A549 (cell line): Measurements from ENCODE around the gene ZNF831. TPM values are rescaled to one million over a fixed set of nuclear protein-coding genes. Genes with fewer than 3 reads are reported as not detected.

ENCODE experiments used
- ATAC-seq, 2 experiments: fragments of 200-7000 bp in 1 of 2; fragments of >200 bp in 1 of 2; cut with Nextera tagmentation in 1 of 2; cut with Tn5 transposase in 1 of 2; 3 replicates each; pipeline versions ENCODE4 v1.8.0 to v1.9.1; 2018 to 2020; ENCODE audit warnings: mild to moderate bottlenecking in 1 of 2, moderate library complexity in 1 of 2
- CTCF ChIA-PET: fragments of 300-600 bp; sonication (Branson Sonifier 250); formaldehyde crosslinking; extraction: SDS; loops from one replicate; lab custom pipeline; 2021; ENCODE audit warnings: antibody characterized with exemption, inconsistent platforms; lab: Yijun Ruan, JAX
- POLR2A ChIA-PET: fragments of 350-600 bp; formaldehyde crosslinking; extraction: SDS; loops from one replicate; lab custom pipeline; 2021; ENCODE audit warnings: antibody characterized with exemption, inconsistent platforms; lab: Yijun Ruan, JAX
- DNase-seq, 2 experiments: peaks; one replicate each; pipeline versions ENCODE4 v3.0.0 to v3.0.0-alpha.2; 2011 to 2016; ENCODE audit warnings: low read depth in 1 of 2, low spot score in 1 of 2
- FAIRE-seq: peaks from 2 replicates; lab custom pipeline; 2011; peaks lifted over from hg19 to GRCh38; lab: Jason Lieb, UNC
- H3K27ac ChIP-seq, 2 experiments: fragments of >200 bp; sonication (Bioruptor Twin); formaldehyde crosslinking; 3 replicates each; pipeline ENCODE4 v1.5.1; 2016 to 2017
- H3K4me1 ChIP-seq: fragments of >200 bp; sonication (Bioruptor Twin); formaldehyde crosslinking; 3 replicates; pipeline ENCODE4 v1.6.1; 2016
- H3K4me2 ChIP-seq: fragments of >200 bp; sonication (Bioruptor Twin); formaldehyde crosslinking; 3 replicates; pipeline ENCODE4 v1.6.1; 2016
- H3K4me3 ChIP-seq: fragments of >200 bp; sonication (Bioruptor Twin); formaldehyde crosslinking; 3 replicates; pipeline ENCODE4 v1.5.1; 2016
- H3K9me3 ChIP-seq: fragments of >200 bp; sonication (Bioruptor Twin); formaldehyde crosslinking; 3 replicates; pipeline ENCODE4 v1.6.1; 2016
- BHLHE40 ChIP-seq: IDR thresholded peaks from 2 replicates; pipeline ENCODE4 v1.6.1; 2012; ENCODE audit warnings: low read depth, low read length, inconsistent platforms
- CBX2 ChIP-seq: fragments of 200-600 bp; sonication (generic); IDR thresholded peaks from 2 replicates; pipeline ENCODE4 v1.6.1; 2016; ENCODE audit warnings: low read depth, mild to moderate bottlenecking, borderline replicate concordance
- CHD2 ChIP-seq: fragments of 150-350 bp; IDR thresholded peaks from 2 replicates; pipeline ENCODE4 v1.6.1; 2014; ENCODE audit warnings: low read length; ENCODE audit not compliant: partially characterized antibody
- CHD4 ChIP-seq: fragments of 200-600 bp; sonication (generic); IDR thresholded peaks from 2 replicates; pipeline ENCODE4 v1.6.1; 2016; ENCODE audit warnings: antibody characterized with exemption, mild to moderate bottlenecking, borderline replicate concordance
- EP300 ChIP-seq, 2 experiments: fragments of >200 bp; sonication (Bioruptor Twin); formaldehyde crosslinking; IDR thresholded peaks; 2 replicates in 1 of 2; 3 replicates in 1 of 2; pipeline ENCODE4 v1.6.1; 2016 to 2017
- FOXS1 ChIP-seq: fragments of 250-450 bp; sonication (Bioruptor Pico); IDR thresholded peaks from 2 replicates; pipeline ENCODE4 v1.5.0; 2020; ENCODE audit warnings: mild to moderate bottlenecking, moderate library complexity
- GATA3 ChIP-seq: IDR thresholded peaks from 2 replicates; pipeline ENCODE4 v1.6.1; 2012; ENCODE audit warnings: borderline replicate concordance
- JUN ChIP-seq, 2 experiments: fragments of >200 bp; sonication (Bioruptor Twin); formaldehyde crosslinking; IDR thresholded peaks; 2 replicates in 1 of 2; 3 replicates in 1 of 2; pipeline ENCODE4 v1.6.1; 2016 to 2017
- NPAS2 ChIP-seq: fragments of 250-450 bp; sonication (Bioruptor Pico); IDR thresholded peaks from 2 replicates; pipeline ENCODE4 v1.8.0; 2022; ENCODE audit warnings: mild to moderate bottlenecking, moderate library complexity, borderline replicate concordance
- NR3C1 ChIP-seq: fragments of >200 bp; sonication (Bioruptor Twin); formaldehyde crosslinking; IDR thresholded peaks from 3 replicates; pipeline ENCODE4 v1.6.1; 2017
- POLR2A ChIP-seq: IDR thresholded peaks from 2 replicates; pipeline ENCODE4 v1.6.1; 2012; ENCODE audit warnings: mild to moderate bottlenecking, low read length
- RAD21 ChIP-seq, 2 experiments: fragments of >200 bp in 1 of 2; sonication (Bioruptor Twin) in 1 of 2; formaldehyde crosslinking in 1 of 2; IDR thresholded peaks in 1 of 2; conservative IDR thresholded peaks in 1 of 2; 2 replicates in 1 of 2; 3 replicates in 1 of 2; pipeline ENCODE4 v1.6.1; 2012 to 2018; ENCODE audit warnings: inconsistent platforms in 1 of 2
- RARB ChIP-seq: fragments of 250-450 bp; sonication (Bioruptor Pico); IDR thresholded peaks from 2 replicates; pipeline ENCODE4 v1.8.0; 2021; ENCODE audit warnings: mild to moderate bottlenecking, moderate library complexity
- RCOR1 ChIP-seq: fragments of 150-350 bp; IDR thresholded peaks from 2 replicates; pipeline ENCODE4 v1.6.1; 2014; ENCODE audit warnings: antibody characterized with exemption, low read length, low read depth
- WGBS: methylation state at CpG from one replicate; pipeline ENCODE4 v1.1.6; 2017; ENCODE audit errors: missing lambda C conversion rate; 5-methylcytosine and 5-hydroxymethylcytosine counted together
- polyA plus RNA-seq, 4 experiments: library from polyadenylated mRNA; depleted of rRNA in 3 of 4; stranded (reverse); fragments of >200 nt; fragmentation: RNase III in 1 of 4; extraction: RNeasy Plus Mini Kit Qiagen cat#74134 plus additional on column Dnase treatment in 1 of 4; gene quantifications; 2 replicates in 3 of 4; 3 replicates in 1 of 4; pipeline ENCODE4 v1.2.3, GENCODE V29; 2011 to 2017
- TF ChIP-seq, protein P1 (sequence below): fragments of 450-650 bp; IDR thresholded peaks from 2 replicates; pipeline ENCODE4 v1.6.1; 2014; ENCODE audit warnings: antibody characterized with exemption
- TF ChIP-seq, protein P2 (sequence below): fragments of >200 bp; sonication (Bioruptor Twin); formaldehyde crosslinking; IDR thresholded peaks from 3 replicates; pipeline ENCODE4 v1.5.1; 2016
- TF ChIP-seq, protein P3 (sequence below): fragments of 150-350 bp; IDR thresholded peaks from 2 replicates; pipeline ENCODE4 v1.6.1; 2014; ENCODE audit warnings: low read depth, mild to moderate bottlenecking, low read length
- TF ChIP-seq, protein P4 (sequence below): fragments of 250-450 bp; sonication (Bioruptor Pico); IDR thresholded peaks from 2 replicates; pipeline ENCODE4 v1.5.0; 2021; ENCODE audit warnings: mild to moderate bottlenecking, moderate library complexity, borderline replicate concordance
- TF ChIP-seq, protein P5 (sequence below): IDR thresholded peaks from 2 replicates; pipeline ENCODE4 v1.6.1; 2012; ENCODE audit warnings: low read depth, borderline replicate concordance

The ZNF831 gene
- polyA plus RNA-seq, 2 of the 4 experiments (the other 2 are of a cell fraction) = not detected

DNA sequence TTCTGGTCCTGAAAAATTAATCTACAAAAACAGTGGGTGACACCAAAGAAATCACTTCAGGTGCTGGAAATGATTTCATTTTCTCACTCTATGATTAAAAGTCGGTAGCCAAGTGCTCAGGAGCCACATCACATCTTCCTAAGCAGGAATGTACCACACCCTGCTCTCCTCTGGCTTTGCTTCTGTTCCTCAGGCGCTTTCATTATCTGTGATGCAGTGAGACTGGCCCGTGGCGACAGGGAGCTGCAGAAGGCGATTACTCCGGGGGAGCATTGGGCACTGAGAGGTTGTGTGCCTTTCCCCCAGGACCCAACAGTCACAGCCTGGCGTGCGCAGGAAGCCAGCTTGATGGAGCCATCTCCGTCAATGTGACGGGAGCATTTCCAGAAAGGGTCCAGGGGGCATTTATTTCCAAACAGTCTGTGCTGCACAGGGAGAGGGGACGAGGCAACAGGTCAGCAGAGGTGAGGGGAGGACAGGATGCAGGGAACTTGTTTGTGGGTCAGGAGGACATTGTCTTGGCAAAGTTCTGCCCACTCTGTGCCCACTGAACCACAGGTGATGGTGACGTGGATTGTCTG lies 5.6 kb upstream of the ZNF831 start:
- Histone ChIP-seq H3K27ac (no peak overlapping the region), H3K4me3 (no peak overlapping the region), H3K4me1 (0 out of 3 replicates have a peak, but pooled peaks cover 4% of the 10 kb centered on the region)
- no peak for FAIRE-seq
- TF ChIP-seq EP300 (IDR thresholded peaks at IDR 0.05) (no peak), BHLHE40 (no peak), POLR2A (no peak), CHD2 (no peak)
- TF ChIP-seq, protein P1, sequence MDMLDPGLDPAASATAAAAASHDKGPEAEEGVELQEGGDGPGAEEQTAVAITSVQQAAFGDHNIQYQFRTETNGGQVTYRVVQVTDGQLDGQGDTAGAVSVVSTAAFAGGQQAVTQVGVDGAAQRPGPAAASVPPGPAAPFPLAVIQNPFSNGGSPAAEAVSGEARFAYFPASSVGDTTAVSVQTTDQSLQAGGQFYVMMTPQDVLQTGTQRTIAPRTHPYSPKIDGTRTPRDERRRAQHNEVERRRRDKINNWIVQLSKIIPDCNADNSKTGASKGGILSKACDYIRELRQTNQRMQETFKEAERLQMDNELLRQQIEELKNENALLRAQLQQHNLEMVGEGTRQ = no peak
- TF ChIP-seq, protein P2, sequence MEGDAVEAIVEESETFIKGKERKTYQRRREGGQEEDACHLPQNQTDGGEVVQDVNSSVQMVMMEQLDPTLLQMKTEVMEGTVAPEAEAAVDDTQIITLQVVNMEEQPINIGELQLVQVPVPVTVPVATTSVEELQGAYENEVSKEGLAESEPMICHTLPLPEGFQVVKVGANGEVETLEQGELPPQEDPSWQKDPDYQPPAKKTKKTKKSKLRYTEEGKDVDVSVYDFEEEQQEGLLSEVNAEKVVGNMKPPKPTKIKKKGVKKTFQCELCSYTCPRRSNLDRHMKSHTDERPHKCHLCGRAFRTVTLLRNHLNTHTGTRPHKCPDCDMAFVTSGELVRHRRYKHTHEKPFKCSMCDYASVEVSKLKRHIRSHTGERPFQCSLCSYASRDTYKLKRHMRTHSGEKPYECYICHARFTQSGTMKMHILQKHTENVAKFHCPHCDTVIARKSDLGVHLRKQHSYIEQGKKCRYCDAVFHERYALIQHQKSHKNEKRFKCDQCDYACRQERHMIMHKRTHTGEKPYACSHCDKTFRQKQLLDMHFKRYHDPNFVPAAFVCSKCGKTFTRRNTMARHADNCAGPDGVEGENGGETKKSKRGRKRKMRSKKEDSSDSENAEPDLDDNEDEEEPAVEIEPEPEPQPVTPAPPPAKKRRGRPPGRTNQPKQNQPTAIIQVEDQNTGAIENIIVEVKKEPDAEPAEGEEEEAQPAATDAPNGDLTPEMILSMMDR = no peak
- TF ChIP-seq, all 56 proteins: peak for 0
- no peaks in the 10 kb centered on the region; the same call in 2 of the 3 replicates for H3K9me3 ChIP-seq
- DNase-seq (no peak), ATAC-seq (no peak)
- no peak overlapping the region for H3K4me2 ChIP-seq
- WGBS = 27% methylated on average over 12 of the region's 12 CpGs
- ChIA-PET CTCF (no interaction called here), POLR2A (no interaction called here)

DNA sequence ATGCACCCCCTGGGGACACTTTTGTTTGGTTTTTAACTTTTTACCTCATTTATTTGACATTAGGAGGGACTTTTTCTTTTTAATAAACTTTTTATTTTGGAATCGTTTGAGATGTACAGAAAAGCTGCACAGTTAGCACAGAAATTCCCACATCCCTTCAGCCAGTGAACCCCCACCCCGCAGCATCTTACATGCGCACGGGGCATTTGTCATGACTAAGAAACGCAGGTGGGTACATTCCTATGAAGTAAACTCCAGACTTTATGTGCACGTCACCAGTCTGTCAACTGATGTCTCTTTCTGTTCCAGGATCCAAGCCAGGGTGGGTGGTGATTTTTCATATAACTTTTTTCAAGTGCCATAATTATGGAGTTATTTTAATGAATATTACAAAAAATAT lies 4.9 kb upstream of the ZNF831 start:
- no peaks in the 10 kb centered on the region; the same call in 2 of the 3 replicates for H3K9me3 ChIP-seq
- ATAC-seq (no peak), FAIRE-seq (no peak), DNase-seq (no peak)
- WGBS = 28% methylated on average over 6 of the region's 6 CpGs
- no peak overlapping the region for H3K27ac ChIP-seq
- no peak overlapping the region for H3K4me2 ChIP-seq
- no peak overlapping the region for H3K4me3 ChIP-seq
- ChIA-PET POLR2A (no interaction called here), CTCF (no interaction called here)
- 0 out of 3 replicates have a peak, but pooled peaks cover 4% of the 10 kb centered on the region for H3K4me1 ChIP-seq
- TF ChIP-seq JUN (IDR thresholded peaks at IDR 0.05) (no peak), NR3C1 (no peak), FOXS1 (no peak), RARB (CRISPR knock-in tag) (no peak), RCOR1 (no peak), NPAS2 (CRISPR knock-in tag) (no peak)
- TF ChIP-seq, protein P3, sequence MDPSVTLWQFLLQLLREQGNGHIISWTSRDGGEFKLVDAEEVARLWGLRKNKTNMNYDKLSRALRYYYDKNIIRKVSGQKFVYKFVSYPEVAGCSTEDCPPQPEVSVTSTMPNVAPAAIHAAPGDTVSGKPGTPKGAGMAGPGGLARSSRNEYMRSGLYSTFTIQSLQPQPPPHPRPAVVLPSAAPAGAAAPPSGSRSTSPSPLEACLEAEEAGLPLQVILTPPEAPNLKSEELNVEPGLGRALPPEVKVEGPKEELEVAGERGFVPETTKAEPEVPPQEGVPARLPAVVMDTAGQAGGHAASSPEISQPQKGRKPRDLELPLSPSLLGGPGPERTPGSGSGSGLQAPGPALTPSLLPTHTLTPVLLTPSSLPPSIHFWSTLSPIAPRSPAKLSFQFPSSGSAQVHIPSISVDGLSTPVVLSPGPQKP = no peak
- TF ChIP-seq, protein P4, sequence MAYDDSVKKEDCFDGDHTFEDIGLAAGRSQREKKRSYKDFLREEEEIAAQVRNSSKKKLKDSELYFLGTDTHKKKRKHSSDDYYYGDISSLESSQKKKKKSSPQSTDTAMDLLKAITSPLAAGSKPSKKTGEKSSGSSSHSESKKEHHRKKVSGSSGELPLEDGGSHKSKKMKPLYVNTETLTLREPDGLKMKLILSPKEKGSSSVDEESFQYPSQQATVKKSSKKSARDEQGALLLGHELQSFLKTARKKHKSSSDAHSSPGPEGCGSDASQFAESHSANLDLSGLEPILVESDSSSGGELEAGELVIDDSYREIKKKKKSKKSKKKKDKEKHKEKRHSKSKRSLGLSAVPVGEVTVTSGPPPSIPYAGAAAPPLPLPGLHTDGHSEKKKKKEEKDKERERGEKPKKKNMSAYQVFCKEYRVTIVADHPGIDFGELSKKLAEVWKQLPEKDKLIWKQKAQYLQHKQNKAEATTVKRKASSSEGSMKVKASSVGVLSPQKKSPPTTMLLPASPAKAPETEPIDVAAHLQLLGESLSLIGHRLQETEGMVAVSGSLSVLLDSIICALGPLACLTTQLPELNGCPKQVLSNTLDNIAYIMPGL (CRISPR knock-in tag) = no peak

DNA sequence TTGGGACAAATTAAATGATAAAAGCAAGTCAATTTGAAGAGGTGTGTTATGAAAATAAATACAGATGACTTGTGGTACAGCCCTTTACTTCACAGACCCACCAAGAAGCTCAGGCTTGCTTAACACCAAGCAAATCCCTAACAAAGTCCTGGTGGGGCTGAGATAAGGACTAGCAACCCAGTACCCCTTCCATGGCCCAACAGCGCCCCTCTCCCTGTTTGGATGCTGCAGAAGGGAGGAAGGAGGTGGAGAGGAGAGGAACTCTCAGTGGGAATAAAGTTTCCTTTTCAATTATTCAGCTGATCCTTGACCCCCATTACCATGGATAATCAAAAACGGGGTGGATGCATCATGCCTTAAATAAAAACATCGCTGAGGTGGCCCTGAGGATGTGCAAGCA lies 4.5 kb upstream of the ZNF831 start:
- DNase-seq (no peak), FAIRE-seq (no peak), ATAC-seq (no peak)
- POLR2A ChIA-PET = no interaction called here
- H3K4me1 ChIP-seq = 0 out of 3 replicates have a peak, but pooled peaks cover 4% of the 10 kb centered on the region
- no peak overlapping the region for H3K4me3 ChIP-seq
- no peak overlapping the region for H3K4me2 ChIP-seq
- TF ChIP-seq RAD21 (conservative IDR thresholded peaks at IDR 0.05 in 1 of 2, IDR thresholded peaks at IDR 0.05 in 1 of 2) (peak in 1 of 2 experiments; percentile 29; a peak in 2 of 5 replicates), GATA3 (no peak), CHD4 (no peak), CBX2 (no peak)
- TF ChIP-seq, protein P5, sequence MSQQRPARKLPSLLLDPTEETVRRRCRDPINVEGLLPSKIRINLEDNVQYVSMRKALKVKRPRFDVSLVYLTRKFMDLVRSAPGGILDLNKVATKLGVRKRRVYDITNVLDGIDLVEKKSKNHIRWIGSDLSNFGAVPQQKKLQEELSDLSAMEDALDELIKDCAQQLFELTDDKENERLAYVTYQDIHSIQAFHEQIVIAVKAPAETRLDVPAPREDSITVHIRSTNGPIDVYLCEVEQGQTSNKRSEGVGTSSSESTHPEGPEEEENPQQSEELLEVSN = no peak
- 2% methylated on average over 3 of the region's 3 CpGs for WGBS
- H3K9me3 ChIP-seq = no peaks in the 10 kb centered on the region; the same call in 2 of the 3 replicates
- CTCF ChIA-PET = no interaction called here
- H3K27ac ChIP-seq = no peak overlapping the region
